HepG2 (cell line): ENCODE data around the gene LAMA5. TPM values are rescaled to one million over a fixed set of nuclear protein-coding genes. Genes with fewer than 3 reads are reported as not detected.
A peak's percentile ranks its signal among the peaks of the same experiment; 100 is the strongest.

Source experiments
- AGO2 ChIP-seq: fragments of 200-400 bp; formaldehyde crosslinking; optimal IDR thresholded peaks from 2 replicates; pipeline ENCODE3; 2017; ENCODE audit warnings: mild to moderate bottlenecking, low read depth, low read length, moderate library complexity
- BCL3 ChIP-seq: sonication (generic); formaldehyde crosslinking; IDR thresholded peaks from 2 replicates; pipeline ENCODE4 v1.5.1; 2020; ENCODE audit warnings: mild to moderate bottlenecking, missing genetic modification reagents, moderate library complexity
- BCLAF1 ChIP-seq: fragments of 450-650 bp; IDR thresholded peaks from 2 replicates; pipeline ENCODE4 v1.6.1; 2017; ENCODE audit warnings: mild to moderate bottlenecking
- HNF4G ChIP-seq, 2 experiments: sonication (generic) in 1 of 2; formaldehyde crosslinking in 1 of 2; IDR thresholded peaks; 2 replicates each; pipeline versions ENCODE4 v1.4.0 to v1.6.1; 2011 to 2020; ENCODE audit warnings: borderline replicate concordance in 2 of 2, low read depth in 2 of 2, mild to moderate bottlenecking in 2 of 2, low read length in 1 of 2, missing genetic modification reagents in 1 of 2, moderate library complexity in 1 of 2
- HOXA9 ChIP-seq: sonication (generic); formaldehyde crosslinking; IDR thresholded peaks from 2 replicates; pipeline ENCODE4 v1.8.1; 2022; ENCODE audit warnings: missing genetic modification reagents, mild to moderate bottlenecking, moderate library complexity, borderline replicate concordance
- KDM5A ChIP-seq: fragments of 200-600 bp; sonication (generic); IDR thresholded peaks from 2 replicates; pipeline ENCODE4 v1.7.0; 2018; ENCODE audit warnings: antibody characterized with exemption, mild to moderate bottlenecking, low read length, borderline replicate concordance
- KLF16 ChIP-seq, 2 experiments: sonication (generic) in 1 of 2; formaldehyde crosslinking in 1 of 2; IDR thresholded peaks; 2 replicates each; pipeline versions ENCODE4 v1.6.1 to v1.8.0; 2016 to 2023; ENCODE audit warnings: missing genetic modification reagents in 2 of 2, missing compliant biosample characterization in 1 of 2
- POLR2A ChIP-seq, 2 experiments: IDR thresholded peaks; 2 replicates each; pipeline ENCODE4 v1.6.1; 2011; ENCODE audit warnings: low read depth in 2 of 2, low read length in 2 of 2, mild to moderate bottlenecking in 1 of 2, moderate library complexity in 1 of 2; ENCODE audit not compliant: insufficient read depth in 1 of 2
- SMAD1 ChIP-seq: sonication (generic); formaldehyde crosslinking; IDR thresholded peaks from 2 replicates; pipeline ENCODE4 v1.4.0; 2020; ENCODE audit warnings: missing genetic modification reagents, low read depth, mild to moderate bottlenecking, borderline replicate concordance
- ZBTB3 ChIP-seq: sonication (generic); formaldehyde crosslinking; IDR thresholded peaks from 2 replicates; pipeline ENCODE4 v1.4.0; 2020; ENCODE audit warnings: low read depth, mild to moderate bottlenecking, moderate library complexity, missing genetic modification reagents, borderline replicate concordance
- ZHX1 ChIP-seq: sonication (generic); formaldehyde crosslinking; IDR thresholded peaks from 2 replicates; pipeline ENCODE4 v1.8.1; 2022; ENCODE audit warnings: low read depth, mild to moderate bottlenecking, missing genetic modification reagents
- ZNF501 ChIP-seq: sonication (generic); formaldehyde crosslinking; IDR thresholded peaks from 2 replicates; pipeline ENCODE4 v1.5.1; 2020; ENCODE audit warnings: mild to moderate bottlenecking, moderate library complexity, missing genetic modification reagents
- ZNF749 ChIP-seq: sonication (generic); formaldehyde crosslinking; IDR thresholded peaks from 2 replicates; pipeline ENCODE4 v1.8.0; 2022; ENCODE audit warnings: mild to moderate bottlenecking, missing genetic modification reagents, moderate library complexity, borderline replicate concordance
- ZNF768 ChIP-seq: sonication (generic); formaldehyde crosslinking; IDR thresholded peaks from 2 replicates; pipeline ENCODE4 v1.4.0; 2020; ENCODE audit warnings: missing genetic modification reagents
- ZSCAN21 ChIP-seq: sonication (generic); formaldehyde crosslinking; IDR thresholded peaks from 2 replicates; pipeline ENCODE4 v1.8.0; 2022; ENCODE audit warnings: mild to moderate bottlenecking, missing genetic modification reagents, moderate library complexity, borderline replicate concordance
- polyA plus RNA-seq, 8 experiments: library from polyadenylated mRNA; depleted of rRNA in 3 of 8; stranded (reverse) in 7 of 8; unstranded in 1 of 8; fragments of >200 nt; fragmentation: Illumina TruSeq in 4 of 8; extraction: Trizol in 4 of 8; gene quantifications; 2 replicates each; pipeline versions ENCODE4 v1.2.1 to v1.2.3, GENCODE V29; 2011 to 2016; ENCODE audit warnings: low read depth in 4 of 8, missing spikeins in 1 of 8, mixed read lengths in 1 of 8; ENCODE audit not compliant: insufficient read depth in 1 of 8
- total RNA-seq, 5 experiments: library from RNA; depleted of rRNA; stranded (reverse); fragments of >200 nt; fragmentation: Illumina TruSeq; extraction: Trizol; gene quantifications; 2 replicates each; pipeline ENCODE4 v1.2.3, GENCODE V29; 2016; ENCODE audit warnings: low read depth in 1 of 5

The LAMA5 gene
- total and polyA plus RNA-seq, 2 of the 13 experiments (the other 11 are each of a cell fraction or from before 2014, with no cell fraction given), result 21.0 to 44.7 TPM

GRCh38 chr20:62387219-62387913 lies 20.3 kb upstream of the LAMA5 start (continued):
- peak; percentile 66; the same call in 1 of the 2 replicates for TF ChIP-seq ZNF749 (CRISPR knock-in tag)
- TF ChIP-seq AGO2, result peak; percentile 33
- TF ChIP-seq KLF16 (CRISPR knock-in tag; IDR thresholded peaks at IDR 0.05), result no peak
- TF ChIP-seq SMAD1 (CRISPR knock-in tag), result peak; percentile 6; the same call in 1 of the 2 replicates
- TF ChIP-seq HNF4G (IDR thresholded peaks at IDR 0.05; ENCODE audit: borderline replicate concordance, low read depth, low read length), result no peak
- 0 out of 2 replicates have a peak, but pooled peaks have one; percentile 17 for TF ChIP-seq HNF4G (CRISPR knock-in tag; IDR thresholded peaks at IDR 0.05; ENCODE audit: borderline replicate concordance, low read depth)
- peak; percentile 26; the same call in 1 of the 2 replicates for TF ChIP-seq ZNF501 (CRISPR knock-in tag)
- TF ChIP-seq HOXA9, result no peak
- 0 out of 2 replicates have a peak, but pooled peaks have one; percentile 24 for TF ChIP-seq BCL3 (CRISPR knock-in tag)
- no peak; the same call in 1 of the 2 replicates for TF ChIP-seq ZBTB3 (CRISPR knock-in tag)
- 0 out of 2 replicates have a peak, but pooled peaks have one; percentile 1 for TF ChIP-seq KDM5A
- TF ChIP-seq ZHX1 (CRISPR knock-in tag), result peak; percentile 46; the same call in 1 of the 2 replicates
- TF ChIP-seq BCLAF1, result no peak
- TF ChIP-seq ZNF768 (CRISPR knock-in tag), result peak; percentile 4; the same call in 1 of the 2 replicates
- TF ChIP-seq POLR2A (IDR thresholded peaks at IDR 0.05; ENCODE audit: insufficient read depth in 1 of 2, low read depth in 2 of 2, low read length in 2 of 2), result peak in 1 of 2 experiments; percentile 33; a peak in 1 of 4 replicates
- TF ChIP-seq ZSCAN21 (CRISPR knock-in tag), result peak; percentile 15; the same call in 1 of the 2 replicates
- TF ChIP-seq, all 625 proteins: peak for 60
